Hepatocyte (in vitro differentiated cells): ENCODE results near the gene ANKRD13D. TPM values are rescaled to one million over a fixed set of nuclear protein-coding genes. Genes with fewer than 3 reads are reported as not detected.

Experiments
- DNase-seq: peaks from one replicate; pipeline ENCODE4 v3.0.0-alpha.2; 2016; ENCODE audit warnings: low spot score
- H2AFZ ChIP-seq: fragments of 200-600 bp; sonication (generic); 2 replicates; pipeline ENCODE4 v1.6.0; 2016; ENCODE audit warnings: antibody characterized with exemption, mild to moderate bottlenecking
- H3K27ac ChIP-seq: fragments of 200-600 bp; sonication (generic); 2 replicates; pipeline ENCODE4 v1.5.1; 2016; ENCODE audit warnings: mild to moderate bottlenecking
- H3K27me3 ChIP-seq: fragments of 200-600 bp; sonication (generic); 2 replicates; pipeline ENCODE4 v1.6.1; 2016
- H3K36me3 ChIP-seq: fragments of 200-600 bp; sonication (generic); replicated peaks from 2 replicates; pipeline ENCODE4 v1.5.1; 2016; ENCODE audit warnings: low read depth; ENCODE audit not compliant: insufficient read depth
- H3K4me1 ChIP-seq: fragments of 200-600 bp; sonication (generic); 2 replicates; pipeline ENCODE4 v1.5.1; 2016; ENCODE audit warnings: mild to moderate bottlenecking, moderate library complexity; ENCODE audit not compliant: insufficient read depth
- H3K4me2 ChIP-seq: fragments of 200-600 bp; sonication (generic); 2 replicates; pipeline ENCODE4 v1.6.0; 2016
- H3K4me3 ChIP-seq: fragments of 200-600 bp; sonication (generic); 2 replicates; pipeline ENCODE4 v1.5.1; 2016; ENCODE audit warnings: mild to moderate bottlenecking
- H3K79me2 ChIP-seq: fragments of 200-600 bp; sonication (generic); 2 replicates; pipeline ENCODE4 v1.6.0; 2017; ENCODE audit warnings: mild to moderate bottlenecking
- H3K9me2 ChIP-seq: fragments of 200-600 bp; sonication (generic); replicated peaks from 2 replicates; pipeline ENCODE4 v1.6.0; 2017; ENCODE audit warnings: mild to moderate bottlenecking; ENCODE audit not compliant: insufficient read depth
- H3K9me3 ChIP-seq: fragments of 200-600 bp; sonication (generic); 2 replicates; pipeline ENCODE4 v1.5.1; 2016; ENCODE audit warnings: low read depth, mild to moderate bottlenecking
- H4K20me1 ChIP-seq: fragments of 200-600 bp; sonication (generic); 2 replicates; pipeline ENCODE4 v1.6.0; 2016; ENCODE audit warnings: mild to moderate bottlenecking; ENCODE audit not compliant: insufficient read depth, poor library complexity, severe bottlenecking
- CTCF ChIP-seq: fragments of 200-600 bp; sonication (generic); IDR thresholded peaks from 2 replicates; pipeline ENCODE4 v1.5.1; 2016; ENCODE audit warnings: antibody characterized with exemption, mild to moderate bottlenecking; ENCODE audit not compliant: poor library complexity
- EZH2 ChIP-seq: fragments of 200-600 bp; sonication (generic); IDR thresholded peaks from 2 replicates; pipeline ENCODE4 v1.6.1; 2016; ENCODE audit warnings: antibody characterized with exemption, mild to moderate bottlenecking, borderline replicate concordance
- EZH2phosphoT487 ChIP-seq: fragments of 200-600 bp; sonication (generic); IDR thresholded peaks from one replicate; pipeline ENCODE4 v1.6.1; 2018; ENCODE audit warnings: antibody characterized with exemption, mild to moderate bottlenecking, low read depth, moderate library complexity; ENCODE audit not compliant: unreplicated experiment, severe bottlenecking
- WGBS: methylation state at CpG from one replicate; pipeline ENCODE4 v1.1.6; 2016; ENCODE audit warnings: low lambda C conversion rate; ENCODE audit errors: missing lambda C conversion rate; 5-methylcytosine and 5-hydroxymethylcytosine counted together
- polyA plus RNA-seq: library from polyadenylated mRNA; unstranded; fragments of >200 nt; fragmentation: Nextera tagmentation; extraction: Ambion mirVana; gene quantifications from 2 replicates; pipeline ENCODE4 v1.2.1, GENCODE V29; 2016
- total RNA-seq: library from RNA; depleted of rRNA; stranded (reverse); fragments of >200 nt; gene quantifications from 2 replicates; pipeline ENCODE4 v1.2.3, GENCODE V29; 2014

Gene ANKRD13D
- total and polyA plus RNA-seq, 2 experiments from 2014 or later = 25.3 to 49.5 TPM

GRCh38 chr11:67242548-67242947, 46.6 kb upstream of the ANKRD13D start:
- Histone ChIP-seq H3K27me3 (no peaks in the 10 kb centered on the region), H3K9me3 (no peaks in the 10 kb centered on the region), H3K79me2 (peaks cover 56% of the 10 kb centered on the region), H3K4me1 (peaks cover 32% of the 10 kb centered on the region), H3K4me3 (no peak overlapping the region), H3K9me2 (no peaks in the 10 kb centered on the region), H3K36me3 (peaks cover 5% of the 10 kb centered on the region), H3K4me2 (peak overlapping the region; percentile 81), H3K27ac (no peak overlapping the region), H4K20me1 (peaks cover 34% of the 10 kb centered on the region), H2AFZ (no peak overlapping the region)
- 83% methylated on average over 1 of the region's 1 CpG for WGBS
- DNase-seq = no peak
- TF ChIP-seq EZH2 (no peak), EZH2phosphoT487 (no peak), CTCF (no peak)

GRCh38 chr11:67243051-67243450, 46.1 kb upstream of the ANKRD13D start:
- Histone ChIP-seq H3K36me3 (peaks cover 5% of the 10 kb centered on the region), H3K27me3 (no peaks in the 10 kb centered on the region), H2AFZ (no peak overlapping the region), H3K4me2 (peak overlapping the region; percentile 81), H3K79me2 (peaks cover 51% of the 10 kb centered on the region), H4K20me1 (peaks cover 34% of the 10 kb centered on the region), H3K4me1 (peaks cover 30% of the 10 kb centered on the region), H3K9me3 (no peaks in the 10 kb centered on the region), H3K9me2 (no peaks in the 10 kb centered on the region), H3K4me3 (no peak overlapping the region), H3K27ac (no peak overlapping the region)
- TF ChIP-seq EZH2phosphoT487 (no peak), CTCF (no peak), EZH2 (no peak)
- 84% methylated on average over 2 of the region's 2 CpGs for WGBS
- no peak for DNase-seq

GRCh38 chr11:67245046-67245445, 44.1 kb upstream of the ANKRD13D start:
- Histone ChIP-seq H2AFZ (no peak overlapping the region), H3K27ac (no peak overlapping the region), H3K27me3 (no peaks in the 10 kb centered on the region), H3K4me3 (no peak overlapping the region), H3K4me2 (no peak overlapping the region), H3K9me2 (no peaks in the 10 kb centered on the region), H3K79me2 (peaks cover 55% of the 10 kb centered on the region), H3K4me1 (peaks cover 18% of the 10 kb centered on the region), H3K36me3 (peaks cover 5% of the 10 kb centered on the region), H3K9me3 (no peaks in the 10 kb centered on the region), H4K20me1 (peaks cover 25% of the 10 kb centered on the region)
- no peak for DNase-seq
- WGBS = 97% methylated on average over 11 of the region's 11 CpGs
- TF ChIP-seq CTCF = no peak
- no peak for TF ChIP-seq EZH2
- no peak for TF ChIP-seq EZH2phosphoT487
